GF-D8 (cell line): Measurements from ENCODE around the gene ADAMTSL4.
"Not testable (repeated sequence)": the region's sequence is repeated elsewhere in the genome, so short reads cannot be mapped to it uniquely, and the experiment has no call there.

Source experiments
- DNase-seq: peaks from one replicate; lab custom pipeline; 2025; lab: John Stamatoyannopoulos, UW

ADAMTSL4 gene

GRCh38 chr1:150567341-150567716 lies 18.1 kb downstream of the ADAMTSL4 start:
- DNase-seq, result peak; percentile 68

DNA sequence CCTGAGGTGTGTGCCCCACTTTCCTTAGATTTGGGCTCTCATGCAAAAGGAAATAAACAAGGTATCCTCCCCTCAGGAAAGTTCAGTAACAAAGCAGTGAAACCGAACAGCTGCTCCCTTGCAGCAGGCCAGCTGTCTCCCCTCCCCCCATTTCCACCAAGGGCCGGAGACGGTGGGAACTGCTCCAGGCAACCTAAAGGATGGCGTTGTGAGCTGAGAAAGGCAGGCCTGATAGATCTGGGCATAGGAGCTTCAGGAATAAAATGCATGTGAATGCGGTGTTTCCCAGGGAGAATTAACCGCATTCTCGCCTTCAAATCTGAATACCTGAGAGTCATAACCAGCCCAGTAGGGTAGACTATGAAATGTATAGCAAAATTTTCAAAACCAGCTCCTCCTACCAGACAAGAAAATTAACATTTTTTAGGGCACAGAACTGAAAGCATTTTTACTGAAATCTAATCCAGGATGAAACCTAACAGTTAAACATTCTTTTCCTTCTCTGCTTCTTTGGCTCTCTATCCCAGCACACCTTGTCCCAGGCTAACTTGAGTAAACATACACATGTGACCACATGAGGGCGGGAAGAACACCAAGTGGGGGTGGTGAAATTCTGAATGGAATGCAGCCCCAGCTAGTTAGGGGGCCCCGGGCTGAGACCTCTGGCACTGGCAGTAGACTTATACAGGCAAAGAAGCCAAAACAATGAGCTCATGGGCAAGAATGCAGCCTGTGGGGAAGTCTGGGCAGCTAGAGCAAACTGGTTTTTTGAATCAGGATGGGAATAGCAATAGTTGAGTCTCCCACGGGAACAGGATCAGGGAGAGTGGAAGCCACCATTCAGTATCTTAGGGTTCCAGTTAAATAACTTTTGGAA lies 18.7 kb downstream of the ADAMTSL4 start:
- DNase-seq, result no peak

DNA sequence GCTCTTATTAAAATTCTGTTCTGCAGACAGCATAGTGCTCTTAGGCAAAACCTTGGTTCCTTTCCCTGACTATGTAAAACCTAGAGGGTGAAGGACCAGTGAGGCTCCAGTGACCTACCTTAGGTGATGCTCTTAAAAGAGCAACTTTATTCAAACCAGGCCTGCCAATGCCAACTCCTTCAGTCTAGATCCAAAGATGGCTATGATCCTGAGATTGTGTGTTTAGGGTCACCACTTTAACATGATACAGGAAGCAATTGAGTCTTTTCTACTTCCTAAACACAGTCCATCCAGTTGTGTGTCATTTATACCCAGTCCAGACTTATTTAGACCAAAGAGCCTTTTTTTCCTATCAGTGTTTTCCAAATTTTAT lies 19.4 kb downstream of the ADAMTSL4 start:
- DNase-seq, result no peak

GRCh38 chr1:150572918-150573647 lies 23.9 kb downstream of the ADAMTSL4 start:
- DNase-seq, result no peak

- not testable (repeated sequence) for DNase-seq
Observed at GRCh38 chr1:150573648-150574071, 24.5 kb downstream of the ADAMTSL4 start.

DNA sequence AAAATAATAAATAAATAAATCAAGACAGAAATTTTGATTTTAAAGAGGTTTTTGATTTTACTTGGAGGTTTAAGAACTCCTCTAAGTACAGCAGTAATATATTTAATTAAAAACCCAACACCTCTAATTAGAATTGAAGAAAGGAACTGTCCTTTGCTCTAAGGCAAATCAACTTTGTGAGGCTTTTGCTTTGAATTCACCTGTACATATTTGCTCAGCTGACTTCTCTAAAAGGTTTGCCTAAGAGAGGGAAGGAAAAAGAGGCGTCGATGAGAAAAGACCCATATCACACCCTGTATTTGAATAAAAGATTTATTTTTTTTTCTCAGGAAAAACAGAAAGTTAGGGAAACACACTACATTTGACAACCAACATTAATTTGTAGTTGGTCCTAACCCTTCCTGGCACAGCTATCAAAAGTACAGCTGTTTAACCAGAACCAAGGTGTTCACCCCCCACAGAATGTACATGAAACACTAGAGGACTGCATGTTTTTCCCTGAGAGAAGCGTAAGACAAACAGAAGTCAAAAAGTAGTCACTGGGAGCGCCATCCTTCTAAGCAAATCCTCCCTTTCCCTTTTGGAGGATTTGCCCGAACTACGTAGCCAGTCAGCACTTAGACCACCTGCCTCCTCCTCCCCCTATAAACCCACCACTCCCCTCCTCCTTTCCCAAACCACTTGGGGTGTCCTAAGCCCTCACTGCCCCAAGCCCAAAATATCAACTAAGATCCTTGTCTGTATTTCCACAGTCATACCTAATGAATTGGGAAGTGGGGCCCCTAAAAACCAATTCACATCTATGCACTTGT lies 25.3 kb downstream of the ADAMTSL4 start:
- DNase-seq, result no peak

GRCh38 chr1:150575072-150575489 lies 25.9 kb downstream of the ADAMTSL4 start:
- DNase-seq, result no peak

- no peak for DNase-seq
Observed at GRCh38 chr1:150575518-150576366, 26.5 kb downstream of the ADAMTSL4 start.

- DNase-seq, result no peak
Observed at GRCh38 chr1:150576367-150576711, 27.1 kb downstream of the ADAMTSL4 start.

- no peak for DNase-seq
Observed at GRCh38 chr1:150576794-150577556, 27.8 kb downstream of the ADAMTSL4 start.

DNA sequence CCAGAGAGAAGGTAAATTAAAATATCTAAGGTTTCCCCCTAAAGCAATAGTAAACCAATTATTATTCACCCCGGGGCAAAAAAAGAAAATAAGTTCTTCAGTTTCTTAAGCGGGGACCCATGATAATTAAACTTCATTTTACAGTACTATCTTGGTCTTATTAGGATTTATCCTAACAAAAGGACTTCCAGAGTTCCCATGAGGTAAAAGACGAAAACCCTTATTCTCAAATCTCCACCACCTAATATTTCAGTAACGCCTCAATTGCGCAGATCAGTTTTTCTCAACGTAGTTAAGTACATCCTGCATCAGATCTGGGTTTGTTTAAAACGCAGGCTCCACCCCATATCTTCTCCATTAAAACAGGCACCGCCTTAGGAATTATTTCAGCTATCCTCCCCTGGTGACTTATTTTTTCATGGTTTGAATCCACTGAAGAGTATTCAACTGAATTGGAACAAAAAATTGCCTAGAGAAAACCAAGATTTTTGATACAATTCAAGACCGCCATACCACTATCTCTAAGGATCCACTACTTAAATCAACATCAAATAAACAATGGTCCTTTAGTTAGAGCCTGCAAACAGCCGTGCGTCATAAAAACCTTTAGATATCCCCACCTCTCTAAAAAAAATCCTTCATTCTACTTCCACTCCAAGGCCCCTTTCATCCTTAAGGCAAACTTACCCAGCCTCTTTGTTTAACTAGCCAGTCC lies 28.5 kb downstream of the ADAMTSL4 start:
- DNase-seq, result no peak

GRCh38 chr1:150578272-150579109 lies 29.3 kb downstream of the ADAMTSL4 start:
- no peak for DNase-seq

- DNase-seq, result peak; percentile 96
Observed at GRCh38 chr1:150579110-150579944, 30.1 kb downstream of the ADAMTSL4 start, which contains the start of gene MCL1. MCL1 (minus strand) TSS chr1:150579610; CDS start chr1:150579530, 80 bp downstream.

DNA sequence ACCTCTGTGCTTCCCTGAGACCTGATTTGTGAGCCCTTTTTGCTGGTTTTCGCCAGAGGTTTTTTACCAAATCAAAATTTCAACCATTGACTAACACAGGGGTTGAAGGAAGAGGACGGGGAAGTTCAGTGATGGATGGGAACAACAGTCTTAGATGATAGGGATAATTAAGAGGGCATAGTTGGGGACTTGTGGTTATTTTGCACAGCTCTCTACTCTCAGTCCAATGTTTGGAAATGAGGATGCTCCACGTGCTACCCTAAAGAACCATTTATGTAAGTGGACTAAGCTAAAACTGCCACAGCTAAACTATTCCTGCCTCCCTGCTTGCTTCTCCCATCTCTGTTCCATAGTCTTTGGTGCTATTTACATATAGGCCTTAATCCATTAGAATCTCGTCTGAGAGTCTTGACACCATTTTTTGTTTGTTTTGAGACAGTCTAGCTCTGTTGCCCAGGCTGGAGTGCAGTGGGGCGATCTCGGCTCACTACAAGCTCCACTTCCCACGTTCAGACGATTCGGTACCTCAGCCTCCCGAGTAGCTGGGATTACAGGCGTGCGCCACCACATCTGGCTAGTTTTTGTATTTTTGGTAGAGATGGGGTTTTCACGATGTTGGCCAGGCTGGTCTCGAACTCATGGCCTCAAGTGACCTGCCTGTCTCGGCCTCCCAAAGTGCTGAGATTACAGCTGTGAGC lies 30.9 kb downstream of the ADAMTSL4 start:
- no peak for DNase-seq

GRCh38 chr1:150580966-150581365 lies 31.8 kb downstream of the ADAMTSL4 start:
- not testable (repeated sequence) for DNase-seq

DNA sequence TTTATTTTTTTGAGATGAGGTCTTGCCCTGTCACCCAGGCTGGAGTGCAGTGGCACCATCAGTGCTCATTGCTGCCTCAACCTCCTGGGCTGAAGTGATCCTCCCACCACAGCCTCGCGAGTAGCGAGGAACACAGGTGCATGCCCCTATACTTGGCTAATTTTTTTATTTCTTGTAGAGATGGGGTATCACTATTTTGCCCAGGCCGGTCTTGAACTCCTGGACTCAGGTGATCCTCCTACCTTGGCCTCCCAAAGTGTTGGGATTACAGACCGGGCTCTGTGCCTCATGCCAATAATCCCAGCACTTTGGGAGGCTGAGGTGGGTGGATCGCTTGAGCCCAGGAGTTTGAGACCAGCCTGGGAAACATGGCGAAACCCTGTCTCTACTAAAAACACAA lies 32.2 kb downstream of the ADAMTSL4 start:
- DNase-seq, result not testable (repeated sequence)

DNA sequence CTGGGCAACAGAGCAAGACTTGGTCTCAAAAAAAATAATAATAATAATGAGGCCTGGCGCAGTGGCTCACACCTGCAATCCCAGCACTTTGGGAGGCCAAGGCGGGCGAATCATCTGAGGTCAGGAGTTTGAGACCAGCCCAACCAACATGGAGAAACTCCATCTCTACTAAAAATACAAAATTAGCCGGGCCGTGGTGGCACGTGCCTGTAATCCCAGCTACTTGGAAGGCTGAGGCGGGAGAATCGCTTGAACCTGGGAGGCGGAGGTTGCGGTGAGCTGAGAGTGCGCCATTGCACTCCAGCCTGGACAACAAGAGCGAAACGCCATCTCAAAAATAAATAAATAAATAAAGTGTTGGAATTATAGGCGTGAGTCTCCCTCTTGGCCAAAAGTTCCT lies 32.8 kb downstream of the ADAMTSL4 start:
- not testable (repeated sequence) for DNase-seq
